ENCODE results near the gene E2F3. TPM values are rescaled to one million over a fixed set of nuclear protein-coding genes. Genes with fewer than 3 reads are reported as not detected.

The E2F3 gene
- total RNA-seq, 1 experiment from 2014 or later = 18.7 TPM

DNA sequence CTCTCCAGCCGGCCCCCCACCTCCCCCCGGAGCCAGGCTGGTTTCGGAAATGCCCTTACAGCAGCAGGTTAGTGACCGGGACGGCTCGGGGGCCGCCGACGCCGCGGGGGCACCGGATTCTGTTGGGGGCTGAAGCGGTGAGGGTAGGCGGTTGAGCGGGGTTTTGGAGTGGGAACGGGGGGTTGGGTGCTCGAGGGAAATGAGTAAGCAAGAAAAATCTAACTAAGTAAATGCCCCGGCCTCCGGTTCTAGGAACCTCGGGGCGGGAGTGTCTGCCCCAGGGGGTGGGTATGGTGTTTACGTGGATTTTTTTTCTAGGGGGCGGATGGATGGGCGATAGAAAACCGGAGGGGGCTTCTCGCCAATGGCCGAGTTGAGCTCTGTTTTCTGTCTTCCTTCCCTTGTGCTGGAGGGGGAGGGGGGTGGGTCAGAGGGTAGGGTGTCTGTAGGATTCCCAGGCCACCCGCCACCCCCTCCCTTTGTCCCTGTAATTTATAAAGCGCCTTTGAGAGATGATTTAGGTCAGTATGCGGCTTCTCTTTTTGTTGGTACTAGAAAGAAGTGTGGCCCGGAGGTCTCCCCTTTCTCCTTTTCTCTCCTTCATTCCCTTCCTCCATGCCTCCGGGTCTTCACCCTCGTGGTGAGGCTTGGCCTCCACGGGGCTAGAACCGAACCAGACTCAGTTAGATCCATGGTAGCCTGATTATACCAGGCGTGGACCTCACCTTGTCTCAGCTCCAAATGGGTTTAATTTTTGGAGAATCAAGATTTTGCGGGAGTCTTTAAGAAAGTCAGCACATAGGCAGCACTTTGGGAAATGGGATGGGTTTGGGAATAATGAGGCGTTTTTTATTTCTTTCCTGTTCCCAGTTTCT, 2.3 kb downstream of the E2F3 start:
- H3K36me3 Mint-ChIP-seq (ENCODE audit: insufficient read depth, unreplicated experiment) = peaks cover 18% of the 10 kb centered on the region
- peaks cover 8% of the 10 kb centered on the region for H3K4me1 Mint-ChIP-seq (ENCODE audit: insufficient read depth, unreplicated experiment)
- TF ChIP-seq, protein P1, sequence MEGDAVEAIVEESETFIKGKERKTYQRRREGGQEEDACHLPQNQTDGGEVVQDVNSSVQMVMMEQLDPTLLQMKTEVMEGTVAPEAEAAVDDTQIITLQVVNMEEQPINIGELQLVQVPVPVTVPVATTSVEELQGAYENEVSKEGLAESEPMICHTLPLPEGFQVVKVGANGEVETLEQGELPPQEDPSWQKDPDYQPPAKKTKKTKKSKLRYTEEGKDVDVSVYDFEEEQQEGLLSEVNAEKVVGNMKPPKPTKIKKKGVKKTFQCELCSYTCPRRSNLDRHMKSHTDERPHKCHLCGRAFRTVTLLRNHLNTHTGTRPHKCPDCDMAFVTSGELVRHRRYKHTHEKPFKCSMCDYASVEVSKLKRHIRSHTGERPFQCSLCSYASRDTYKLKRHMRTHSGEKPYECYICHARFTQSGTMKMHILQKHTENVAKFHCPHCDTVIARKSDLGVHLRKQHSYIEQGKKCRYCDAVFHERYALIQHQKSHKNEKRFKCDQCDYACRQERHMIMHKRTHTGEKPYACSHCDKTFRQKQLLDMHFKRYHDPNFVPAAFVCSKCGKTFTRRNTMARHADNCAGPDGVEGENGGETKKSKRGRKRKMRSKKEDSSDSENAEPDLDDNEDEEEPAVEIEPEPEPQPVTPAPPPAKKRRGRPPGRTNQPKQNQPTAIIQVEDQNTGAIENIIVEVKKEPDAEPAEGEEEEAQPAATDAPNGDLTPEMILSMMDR (IDR thresholded peaks at IDR 0.05; ENCODE audit: unreplicated experiment) = no peak
- POLR2A ChIA-PET = interaction anchor here (0.6 to 1.3 kb wide), 14 partner anchors 9 to 423 kb away, joined by 3 to 17 read pairs (median 4); partner anchors contain the start of genes CDKAL1 and MBOAT1
- CTCF ChIA-PET = interaction anchor here (0.5 to 2.2 kb wide), 19 partner anchors 10 to 310 kb away, joined by 3 to 16 read pairs (median 4); partner anchors contain the start of gene CDKAL1
- peak overlapping the region; percentile 98 for H3K4me3 Mint-ChIP-seq (ENCODE audit: unreplicated experiment)
- peak; percentile 60 for DNase-seq (ENCODE audit: unreplicated experiment)
- no TSS peak for BruUV-seq (replicated peaks)
- intact Hi-C loops (cut with micrococcal nuclease) = loop anchor here (1.0 to 5.0 kb wide), 3 partner anchors 124 to 312 kb away; partner anchors contain the start of gene MBOAT1
- no peaks in the 10 kb centered on the region for H3K9me3 Mint-ChIP-seq (ENCODE audit: unreplicated experiment)
- H3K27ac Mint-ChIP-seq (ENCODE audit: low read depth, unreplicated experiment) = peak overlapping the region; percentile 77
- H3K27me3 Mint-ChIP-seq (ENCODE audit: insufficient read depth, unreplicated experiment) = no peaks in the 10 kb centered on the region

DNA sequence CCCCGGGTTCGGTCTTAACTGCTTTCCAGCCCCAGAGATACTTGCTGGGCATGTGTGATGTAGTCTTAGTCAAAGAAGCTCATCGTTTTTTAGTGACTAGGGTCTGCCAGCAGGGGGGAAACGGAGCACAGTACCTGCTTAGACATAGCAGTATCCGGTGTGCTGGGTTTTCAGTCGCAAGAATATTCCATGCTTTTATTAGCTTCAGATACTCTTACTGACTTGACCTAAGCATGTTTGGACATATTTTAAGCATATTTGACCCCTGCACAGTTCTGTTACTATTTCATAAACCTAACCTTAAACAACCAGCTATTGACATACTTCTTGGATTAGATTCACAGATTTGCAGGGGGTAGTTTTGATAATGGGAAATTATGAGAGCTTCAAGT, 3.0 kb downstream of the E2F3 start:
- Mint-ChIP-seq H3K27me3 (ENCODE audit: insufficient read depth, unreplicated experiment) (no peaks in the 10 kb centered on the region), H3K4me3 (ENCODE audit: unreplicated experiment) (peak overlapping the region; percentile 98), H3K27ac (ENCODE audit: low read depth, unreplicated experiment) (peak overlapping the region; percentile 77), H3K4me1 (ENCODE audit: insufficient read depth, unreplicated experiment) (peaks cover 4% of the 10 kb centered on the region), H3K9me3 (ENCODE audit: unreplicated experiment) (no peaks in the 10 kb centered on the region), H3K36me3 (ENCODE audit: insufficient read depth, unreplicated experiment) (peaks cover 18% of the 10 kb centered on the region)
- TF ChIP-seq, protein P1 (IDR thresholded peaks at IDR 0.05; ENCODE audit: unreplicated experiment) = peak; percentile 31
- intact Hi-C loops (cut with micrococcal nuclease) = loop anchor here (1.0 to 5.0 kb wide), 3 partner anchors 124 to 312 kb away; partner anchors contain the start of gene MBOAT1
- peak; percentile 76 for DNase-seq (ENCODE audit: unreplicated experiment)
- POLR2A ChIA-PET = interaction anchor here (0.6 to 1.3 kb wide), 15 partner anchors 8 to 422 kb away, joined by 3 to 17 read pairs (median 3); partner anchors contain the start of genes CDKAL1 and MBOAT1
- CTCF ChIA-PET = interaction anchor here (0.6 to 2.2 kb wide), 24 partner anchors 9 to 617 kb away, joined by 3 to 16 read pairs (median 4); partner anchors contain the start of gene CDKAL1
- BruUV-seq (replicated peaks) = TSS peak; percentile 51

DNA sequence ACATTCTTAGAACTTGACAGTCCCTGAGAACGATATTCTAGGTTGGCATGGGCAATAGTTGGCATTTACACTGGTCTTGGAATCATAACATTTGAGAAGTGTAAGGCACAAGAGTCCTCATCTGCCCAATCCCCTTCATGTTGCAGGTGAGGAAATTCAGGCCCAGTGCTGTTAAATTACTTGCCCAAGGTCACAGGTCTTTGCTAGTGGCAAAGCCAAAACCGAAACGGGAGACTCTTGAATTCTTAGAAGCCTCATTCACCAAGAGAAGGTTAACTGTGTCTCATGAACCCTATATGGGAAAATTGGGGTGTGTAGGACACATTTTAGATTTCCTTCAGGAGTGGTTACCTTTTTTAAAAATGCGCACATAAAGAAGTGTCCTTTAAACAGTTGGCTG, 7.2 kb downstream of the E2F3 start:
- no peak for DNase-seq (ENCODE audit: unreplicated experiment)
- POLR2A ChIA-PET = no interaction called here
- BruUV-seq (replicated peaks) = no TSS peak
- intact Hi-C loops (cut with micrococcal nuclease) = no loop called here
- peaks cover 20% of the 10 kb centered on the region for H3K36me3 Mint-ChIP-seq (ENCODE audit: insufficient read depth, unreplicated experiment)
- H3K4me1 Mint-ChIP-seq (ENCODE audit: insufficient read depth, unreplicated experiment) = peaks cover 18% of the 10 kb centered on the region
- no peak overlapping the region for H3K27ac Mint-ChIP-seq (ENCODE audit: low read depth, unreplicated experiment)
- no peaks in the 10 kb centered on the region for H3K27me3 Mint-ChIP-seq (ENCODE audit: insufficient read depth, unreplicated experiment)
- TF ChIP-seq, protein P1 (IDR thresholded peaks at IDR 0.05; ENCODE audit: unreplicated experiment) = no peak
- H3K4me3 Mint-ChIP-seq (ENCODE audit: unreplicated experiment) = no peak overlapping the region
- CTCF ChIA-PET = no interaction called here
- H3K9me3 Mint-ChIP-seq (ENCODE audit: unreplicated experiment) = no peaks in the 10 kb centered on the region

DNA sequence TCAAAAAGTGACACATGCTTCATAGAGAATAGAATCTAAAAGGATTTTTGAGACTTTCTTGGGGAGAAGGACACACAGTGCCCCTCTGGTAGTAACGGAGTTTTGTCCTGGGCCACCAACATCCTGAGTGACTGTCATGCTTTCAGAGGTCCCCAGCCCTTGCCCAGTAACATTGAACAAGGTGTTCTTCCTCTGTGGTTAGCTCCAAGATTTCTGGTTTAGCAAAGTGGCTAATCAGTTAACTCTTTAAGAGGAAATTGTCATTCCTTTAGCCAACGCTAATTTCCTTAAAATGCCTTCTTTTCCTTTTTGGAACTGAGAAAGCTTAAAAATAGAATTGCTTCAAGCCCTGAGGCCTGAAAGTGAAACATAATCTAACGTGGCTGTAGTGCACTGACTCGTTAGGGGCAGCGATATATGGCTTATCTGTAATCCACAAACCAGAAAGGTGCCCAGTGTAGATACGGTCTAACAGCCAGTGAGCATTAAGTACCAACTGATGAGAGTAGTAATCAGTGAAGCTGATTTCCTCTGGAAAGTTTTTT, 7.8 kb downstream of the E2F3 start:
- POLR2A ChIA-PET = no interaction called here
- TF ChIP-seq, protein P1 (IDR thresholded peaks at IDR 0.05; ENCODE audit: unreplicated experiment) = no peak
- Mint-ChIP-seq H3K4me1 (ENCODE audit: insufficient read depth, unreplicated experiment) (peaks cover 18% of the 10 kb centered on the region), H3K27ac (ENCODE audit: low read depth, unreplicated experiment) (no peak overlapping the region), H3K36me3 (ENCODE audit: insufficient read depth, unreplicated experiment) (peaks cover 13% of the 10 kb centered on the region), H3K27me3 (ENCODE audit: insufficient read depth, unreplicated experiment) (no peaks in the 10 kb centered on the region), H3K4me3 (ENCODE audit: unreplicated experiment) (no peak overlapping the region), H3K9me3 (ENCODE audit: unreplicated experiment) (no peaks in the 10 kb centered on the region)
- BruUV-seq (replicated peaks) = no TSS peak
- no peak for DNase-seq (ENCODE audit: unreplicated experiment)
- CTCF ChIA-PET = no interaction called here
- intact Hi-C loops (cut with micrococcal nuclease) = no loop called here

Data from MCF 10A (cell line).